ENCODE data around the gene MRPL22.
"Not testable (repeated sequence)": the region's sequence is repeated elsewhere in the genome, so short reads cannot be mapped to it uniquely, and the experiment has no call there.

MRPL22 gene

GRCh38 chr5:154899151-154899816 lies 41.6 kb upstream of the MRPL22 start:
- DNase-seq (ENCODE audit: low spot score) = no peak
- TF ChIP-seq, protein P1, sequence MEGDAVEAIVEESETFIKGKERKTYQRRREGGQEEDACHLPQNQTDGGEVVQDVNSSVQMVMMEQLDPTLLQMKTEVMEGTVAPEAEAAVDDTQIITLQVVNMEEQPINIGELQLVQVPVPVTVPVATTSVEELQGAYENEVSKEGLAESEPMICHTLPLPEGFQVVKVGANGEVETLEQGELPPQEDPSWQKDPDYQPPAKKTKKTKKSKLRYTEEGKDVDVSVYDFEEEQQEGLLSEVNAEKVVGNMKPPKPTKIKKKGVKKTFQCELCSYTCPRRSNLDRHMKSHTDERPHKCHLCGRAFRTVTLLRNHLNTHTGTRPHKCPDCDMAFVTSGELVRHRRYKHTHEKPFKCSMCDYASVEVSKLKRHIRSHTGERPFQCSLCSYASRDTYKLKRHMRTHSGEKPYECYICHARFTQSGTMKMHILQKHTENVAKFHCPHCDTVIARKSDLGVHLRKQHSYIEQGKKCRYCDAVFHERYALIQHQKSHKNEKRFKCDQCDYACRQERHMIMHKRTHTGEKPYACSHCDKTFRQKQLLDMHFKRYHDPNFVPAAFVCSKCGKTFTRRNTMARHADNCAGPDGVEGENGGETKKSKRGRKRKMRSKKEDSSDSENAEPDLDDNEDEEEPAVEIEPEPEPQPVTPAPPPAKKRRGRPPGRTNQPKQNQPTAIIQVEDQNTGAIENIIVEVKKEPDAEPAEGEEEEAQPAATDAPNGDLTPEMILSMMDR (IDR thresholded peaks at IDR 0.05; ENCODE audit: borderline replicate concordance, control extremely low read depth, extremely low read depth, insufficient read depth, missing control alignments) = no peak
- in situ Hi-C loops (cut with MboI; ENCODE audit: low sequenced_read_pairs, unreplicated experiment) = no loop called here

DNA sequence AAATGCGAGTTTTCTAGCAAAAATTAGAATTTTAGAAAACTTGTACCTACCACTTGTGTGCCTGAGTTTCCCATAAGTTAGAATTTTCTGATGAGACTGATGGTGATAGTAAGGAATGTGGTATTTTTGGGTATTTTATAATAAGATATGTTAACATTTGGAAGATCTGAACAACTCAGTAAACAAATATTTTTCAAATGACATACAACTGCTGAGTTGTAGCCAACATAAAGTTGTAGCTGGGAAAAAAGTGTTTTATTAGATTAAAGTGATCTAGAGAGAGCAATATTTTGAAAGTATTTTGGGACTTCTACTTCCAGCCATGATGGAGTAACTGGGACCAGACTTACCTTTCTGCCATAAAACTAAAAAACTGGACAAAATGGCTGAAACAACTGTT lies 40.8 kb upstream of the MRPL22 start:
- TF ChIP-seq, protein P1 (IDR thresholded peaks at IDR 0.05; ENCODE audit: borderline replicate concordance, control extremely low read depth, extremely low read depth, insufficient read depth, missing control alignments) = no peak
- no peak for DNase-seq (ENCODE audit: low spot score)
- in situ Hi-C loops (cut with MboI; ENCODE audit: low sequenced_read_pairs, unreplicated experiment) = no loop called here

- DNase-seq (ENCODE audit: low spot score) = no peak
- in situ Hi-C loops (cut with MboI; ENCODE audit: low sequenced_read_pairs, unreplicated experiment) = no loop called here
- TF ChIP-seq, protein P1 (IDR thresholded peaks at IDR 0.05; ENCODE audit: borderline replicate concordance, control extremely low read depth, extremely low read depth, insufficient read depth, missing control alignments) = no peak
These were observed 39.6 kb upstream of the MRPL22 start for GRCh38 chr5:154901276-154901675.

DNA sequence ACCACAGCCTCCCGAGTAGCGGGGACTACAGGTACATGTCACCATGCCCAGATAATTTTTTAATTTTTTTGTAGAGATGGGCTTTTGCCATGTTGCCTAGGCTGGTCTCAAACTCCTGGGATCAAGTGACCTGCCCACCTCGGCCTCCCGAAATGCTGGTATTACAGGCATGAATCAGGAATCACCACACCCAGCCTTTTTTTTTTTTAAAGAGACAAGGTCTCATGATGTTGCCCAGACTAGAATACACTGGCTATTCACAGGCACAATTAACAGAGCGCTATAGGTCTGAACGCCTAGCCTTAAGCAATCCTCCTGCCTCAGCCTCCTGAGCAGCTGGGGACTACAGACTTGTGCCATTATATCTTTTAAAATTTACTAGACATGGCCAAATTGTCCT lies 39.0 kb upstream of the MRPL22 start:
- DNase-seq (ENCODE audit: low spot score) = no peak
- TF ChIP-seq, protein P1 (IDR thresholded peaks at IDR 0.05; ENCODE audit: borderline replicate concordance, control extremely low read depth, extremely low read depth, insufficient read depth, missing control alignments) = no peak
- in situ Hi-C loops (cut with MboI; ENCODE audit: low sequenced_read_pairs, unreplicated experiment) = no loop called here

DNA sequence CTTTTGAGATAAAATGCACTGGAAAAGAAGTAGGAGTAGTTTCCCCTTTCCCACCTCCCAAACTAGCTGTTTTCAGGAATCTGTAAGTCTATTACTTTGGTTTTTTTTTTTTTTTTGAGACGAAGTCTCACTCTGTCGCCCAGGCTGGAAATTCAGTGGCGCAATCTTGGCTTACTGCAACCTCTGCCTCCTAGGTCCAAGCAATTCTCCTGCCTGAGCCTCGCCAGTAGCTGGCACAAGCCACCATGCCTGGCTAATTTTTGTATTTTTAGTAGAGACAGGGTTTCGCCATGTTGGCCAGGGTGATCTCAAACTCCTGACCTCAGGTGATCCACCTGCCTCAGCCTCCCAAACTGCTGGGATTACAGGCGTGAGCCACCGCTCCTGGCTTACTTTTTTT lies 35.3 kb upstream of the MRPL22 start:
- DNase-seq (ENCODE audit: low spot score); in situ Hi-C loops (cut with MboI; ENCODE audit: low sequenced_read_pairs, unreplicated experiment): not testable (repeated sequence)

DNA sequence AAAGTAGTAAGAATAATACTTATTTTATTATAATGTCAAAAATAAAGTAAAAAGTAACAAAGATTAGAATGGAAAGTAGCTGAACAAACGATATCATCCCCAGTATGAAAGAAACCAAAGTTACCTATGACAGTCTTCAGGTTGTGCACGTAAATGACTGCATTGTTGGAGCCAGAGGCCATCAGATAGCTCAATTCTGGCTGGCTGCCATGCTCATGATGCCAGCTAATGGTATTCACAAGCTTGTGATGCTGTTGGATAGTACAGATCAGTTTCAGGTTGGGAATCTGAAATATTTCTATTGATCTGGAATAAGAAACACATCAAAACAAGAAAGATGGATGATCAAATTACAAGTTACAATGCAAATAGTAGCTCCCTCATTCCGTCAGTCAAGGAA lies 24.0 kb upstream of the MRPL22 start:
- in situ Hi-C loops (cut with MboI; ENCODE audit: low sequenced_read_pairs, unreplicated experiment) = no loop called here
- TF ChIP-seq, protein P1 (IDR thresholded peaks at IDR 0.05; ENCODE audit: borderline replicate concordance, control extremely low read depth, extremely low read depth, insufficient read depth, missing control alignments) = no peak
- no peak for DNase-seq (ENCODE audit: low spot score)

GRCh38 chr5:154917757-154918156 lies 23.1 kb upstream of the MRPL22 start:
- in situ Hi-C loops (cut with MboI; ENCODE audit: low sequenced_read_pairs, unreplicated experiment) = no loop called here
- TF ChIP-seq, protein P1 (IDR thresholded peaks at IDR 0.05; ENCODE audit: borderline replicate concordance, control extremely low read depth, extremely low read depth, insufficient read depth, missing control alignments) = no peak
- no peak for DNase-seq (ENCODE audit: low spot score)

Data from GM13976 (cell line).